K562 (cell line): ENCODE data around the gene MICAL2.

Experiments
- CHD2 ChIP-seq: IDR thresholded peaks from 2 replicates; pipeline ENCODE4 v1.6.1; 2011; ENCODE audit warnings: low read depth, low read length
- CTCF ChIP-seq, 3 experiments: IDR thresholded peaks in 2 of 3; conservative IDR thresholded peaks in 1 of 3; 2 replicates each; pipeline ENCODE4 v1.5.1; 2011 to 2012; ENCODE audit warnings: low read length in 3 of 3, mild to moderate bottlenecking in 3 of 3, control low read depth in 2 of 3, improper control_type of control experiment in 1 of 3, inconsistent platforms in 1 of 3, low read depth in 1 of 3, mixed read lengths in 1 of 3, moderate library complexity in 1 of 3; ENCODE audit not compliant: insufficient read depth in 2 of 3
- DPF2 ChIP-seq: fragments of 450-650 bp; IDR thresholded peaks from 2 replicates; pipeline ENCODE4 v1.6.1; 2016
- FOXJ2 ChIP-seq: fragments of 200-800 bp; sonication (Bioruptor generic); IDR thresholded peaks from 2 replicates; pipeline ENCODE4 v1.6.1; 2016; ENCODE audit warnings: missing genetic modification characterization, missing compliant biosample characterization
- MAFG ChIP-seq: fragments of 450-650 bp; conservative IDR thresholded peaks from 2 replicates; pipeline ENCODE4 v1.6.1; 2016; ENCODE audit warnings: missing genetic modification characterization, missing compliant biosample characterization
- POLR2A ChIP-seq: fragments of 450-650 bp; conservative IDR thresholded peaks from 2 replicates; pipeline ENCODE4 v1.6.1; 2016
- RCOR1 ChIP-seq, 2 experiments: IDR thresholded peaks; 2 replicates each; pipeline ENCODE4 v1.6.1; 2012; ENCODE audit warnings: low read depth in 2 of 2, low read length in 2 of 2, borderline replicate concordance in 1 of 2, improper control_type of control experiment in 1 of 2
- RFX1 ChIP-seq: fragments of 450-650 bp; IDR thresholded peaks from 2 replicates; pipeline ENCODE4 v1.6.1; 2016; ENCODE audit warnings: mild to moderate bottlenecking, moderate library complexity
- SP1 ChIP-seq: sonication (generic); formaldehyde crosslinking; IDR thresholded peaks from 2 replicates; pipeline ENCODE4 v1.8.1; 2022; ENCODE audit warnings: mild to moderate bottlenecking, missing genetic modification reagents
- TEAD2 ChIP-seq: fragments of 450-650 bp; IDR thresholded peaks from 2 replicates; pipeline ENCODE4 v1.6.1; 2016; ENCODE audit warnings: missing genetic modification characterization, control low read depth, missing compliant biosample characterization
- UBTF ChIP-seq, 2 experiments: IDR thresholded peaks; 2 replicates each; pipeline ENCODE4 v1.6.1; 2012; ENCODE audit warnings: improper control_type of control experiment in 2 of 2, low read depth in 2 of 2, low read length in 2 of 2, borderline replicate concordance in 1 of 2
- ZBTB33 ChIP-seq: sonication (generic); formaldehyde crosslinking; IDR thresholded peaks from 2 replicates; pipeline ENCODE4 v1.8.1; 2023; ENCODE audit warnings: mild to moderate bottlenecking, missing genetic modification reagents
- ZNF239 ChIP-seq: fragments of 250-450 bp; sonication (Bioruptor Pico); IDR thresholded peaks from 2 replicates; pipeline ENCODE4 v1.4.0; 2020; ENCODE audit warnings: mild to moderate bottlenecking
- ZNF324 ChIP-seq: fragments of 250-450 bp; sonication (Bioruptor Pico); IDR thresholded peaks from 2 replicates; pipeline ENCODE4 v1.4.0; 2020; ENCODE audit warnings: mild to moderate bottlenecking

GRCh38 chr11:12172493-12173013 is 62.2 kb downstream of the MICAL2 start:
- TF ChIP-seq TEAD2 (no peak), CHD2 (no peak), FOXJ2 (no peak), UBTF (IDR thresholded peaks at IDR 0.05; ENCODE audit: borderline replicate concordance in 1 of 2, low read depth in 2 of 2, low read length in 2 of 2) (no peak), RCOR1 (IDR thresholded peaks at IDR 0.05; ENCODE audit: borderline replicate concordance in 1 of 2, low read depth in 2 of 2, low read length in 2 of 2) (0 out of 4 replicates have a peak, but pooled peaks of 1 of the 2 experiments have one; percentile 15), DPF2 (no peak), POLR2A (no peak), CTCF (IDR thresholded peaks at IDR 0.05 in 2 of 3, conservative IDR thresholded peaks at IDR 0.05 in 1 of 3; ENCODE audit: insufficient read depth in 2 of 3, low read depth in 1 of 3, low read length in 3 of 3) (no peak), SP1 (no peak), ZNF324 (CRISPR knock-in tag) (no peak), ZBTB33 (CRISPR knock-in tag) (no peak), ZNF239 (no peak), RFX1 (no peak), MAFG (tag) (no peak)
